ENCODE data around the gene SDC1.

SDC1 gene

DNA sequence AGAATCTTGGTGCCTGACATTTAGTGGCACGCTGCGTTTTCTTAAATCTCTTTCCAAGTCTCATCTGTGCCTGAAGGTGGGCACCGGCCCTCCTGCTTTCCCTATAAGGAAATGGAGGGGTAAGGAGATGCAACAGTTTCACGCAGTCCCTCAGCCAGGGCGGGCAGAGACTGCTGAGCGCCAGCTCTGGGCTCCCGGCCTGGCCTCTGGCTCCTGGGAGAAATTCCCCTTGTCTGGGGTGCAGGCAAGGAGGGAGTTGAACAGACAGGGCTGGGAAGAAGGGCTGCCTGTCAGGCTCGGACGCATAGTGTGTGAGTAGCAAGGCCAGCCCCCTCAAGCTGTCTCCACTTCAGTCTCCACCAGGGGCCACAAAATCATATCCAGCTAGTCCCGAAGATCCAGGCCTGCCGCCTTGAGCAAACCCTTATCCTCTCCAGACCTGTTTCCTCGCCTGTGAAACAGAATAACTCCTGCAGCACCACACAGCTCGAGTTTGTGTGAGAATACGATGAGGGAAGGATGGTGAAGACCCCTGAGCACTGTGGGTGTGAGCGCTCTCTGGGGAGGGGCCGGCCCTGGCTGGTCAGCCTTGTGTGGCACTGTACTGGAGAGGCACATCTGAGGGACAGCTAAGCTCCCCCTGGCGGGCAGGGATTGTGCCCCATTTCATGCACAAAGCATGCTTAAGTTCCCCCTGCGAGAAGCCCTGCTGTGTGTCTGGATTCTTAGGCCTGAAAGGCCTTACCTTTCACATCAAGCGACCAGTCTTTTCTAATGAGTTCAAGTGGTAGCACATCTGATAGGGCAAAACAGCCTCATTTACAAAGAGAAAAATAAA, 33.8 kb downstream of the SDC1 start:
- TF ChIP-seq, protein P1, sequence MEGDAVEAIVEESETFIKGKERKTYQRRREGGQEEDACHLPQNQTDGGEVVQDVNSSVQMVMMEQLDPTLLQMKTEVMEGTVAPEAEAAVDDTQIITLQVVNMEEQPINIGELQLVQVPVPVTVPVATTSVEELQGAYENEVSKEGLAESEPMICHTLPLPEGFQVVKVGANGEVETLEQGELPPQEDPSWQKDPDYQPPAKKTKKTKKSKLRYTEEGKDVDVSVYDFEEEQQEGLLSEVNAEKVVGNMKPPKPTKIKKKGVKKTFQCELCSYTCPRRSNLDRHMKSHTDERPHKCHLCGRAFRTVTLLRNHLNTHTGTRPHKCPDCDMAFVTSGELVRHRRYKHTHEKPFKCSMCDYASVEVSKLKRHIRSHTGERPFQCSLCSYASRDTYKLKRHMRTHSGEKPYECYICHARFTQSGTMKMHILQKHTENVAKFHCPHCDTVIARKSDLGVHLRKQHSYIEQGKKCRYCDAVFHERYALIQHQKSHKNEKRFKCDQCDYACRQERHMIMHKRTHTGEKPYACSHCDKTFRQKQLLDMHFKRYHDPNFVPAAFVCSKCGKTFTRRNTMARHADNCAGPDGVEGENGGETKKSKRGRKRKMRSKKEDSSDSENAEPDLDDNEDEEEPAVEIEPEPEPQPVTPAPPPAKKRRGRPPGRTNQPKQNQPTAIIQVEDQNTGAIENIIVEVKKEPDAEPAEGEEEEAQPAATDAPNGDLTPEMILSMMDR (IDR thresholded peaks at IDR 0.05) = no peak
- no peak for DNase-seq (ENCODE audit: low spot score)
- Histone ChIP-seq H3K27ac (no peak overlapping the region), H3K4me3 (no peak overlapping the region)

DNA sequence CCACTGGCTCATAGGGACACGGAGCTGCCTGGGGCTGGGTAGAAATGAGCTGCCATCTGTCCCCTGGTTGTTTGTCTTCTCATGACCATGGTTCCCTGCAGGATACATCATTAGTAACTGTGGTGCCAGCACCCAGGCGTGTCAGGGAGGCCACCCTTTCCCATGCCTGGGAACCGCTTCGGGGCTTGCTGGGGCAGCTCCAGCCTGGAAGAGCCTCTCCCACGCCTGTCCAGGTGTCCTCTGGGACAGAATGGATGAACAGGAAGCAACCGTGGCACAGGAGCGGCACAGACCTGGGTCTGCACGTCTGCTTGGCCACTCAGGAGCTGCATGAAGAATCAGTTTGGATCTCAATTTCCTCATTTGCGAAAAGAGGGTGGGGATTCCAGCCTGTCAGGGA, 34.8 kb downstream of the SDC1 start:
- Histone ChIP-seq H3K27ac (no peak overlapping the region), H3K4me3 (no peak overlapping the region)
- no peak for DNase-seq (ENCODE audit: low spot score)
- TF ChIP-seq, protein P1 (IDR thresholded peaks at IDR 0.05) = no peak

DNA sequence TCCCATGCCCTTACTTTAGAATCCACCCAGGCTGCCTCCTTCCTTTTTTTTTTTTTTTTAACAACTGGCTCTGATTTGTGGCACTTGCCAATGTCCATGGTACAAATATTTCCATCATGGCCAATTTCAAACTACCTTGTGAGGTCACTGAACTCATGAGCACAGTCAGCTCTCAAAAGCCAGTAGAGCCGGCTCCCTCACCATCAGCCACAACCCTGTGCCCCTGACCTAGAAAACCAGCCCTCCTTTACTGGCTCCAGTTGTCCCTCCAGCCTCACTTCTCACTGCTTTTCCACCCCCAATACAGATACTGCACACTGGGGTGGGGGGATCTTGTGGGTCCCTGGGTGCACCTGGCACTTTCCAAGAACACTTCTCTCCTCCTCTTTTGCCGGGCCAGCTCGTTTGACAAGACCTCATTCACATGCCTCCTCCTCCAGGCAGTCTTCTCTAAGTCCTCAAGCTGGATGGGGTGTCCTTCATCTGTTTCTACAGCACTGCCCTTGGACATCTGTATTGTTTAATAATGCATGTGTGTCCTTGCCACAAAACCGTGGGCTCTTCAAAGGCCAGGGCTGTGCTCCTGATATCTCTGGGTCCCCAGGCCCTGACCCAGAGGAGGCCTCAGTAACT, 35.5 kb downstream of the SDC1 start:
- no peak for DNase-seq (ENCODE audit: low spot score)
- H3K27ac ChIP-seq = no peak overlapping the region
- no peak overlapping the region for H3K4me3 ChIP-seq
- TF ChIP-seq, protein P1 (IDR thresholded peaks at IDR 0.05) = no peak

DNA sequence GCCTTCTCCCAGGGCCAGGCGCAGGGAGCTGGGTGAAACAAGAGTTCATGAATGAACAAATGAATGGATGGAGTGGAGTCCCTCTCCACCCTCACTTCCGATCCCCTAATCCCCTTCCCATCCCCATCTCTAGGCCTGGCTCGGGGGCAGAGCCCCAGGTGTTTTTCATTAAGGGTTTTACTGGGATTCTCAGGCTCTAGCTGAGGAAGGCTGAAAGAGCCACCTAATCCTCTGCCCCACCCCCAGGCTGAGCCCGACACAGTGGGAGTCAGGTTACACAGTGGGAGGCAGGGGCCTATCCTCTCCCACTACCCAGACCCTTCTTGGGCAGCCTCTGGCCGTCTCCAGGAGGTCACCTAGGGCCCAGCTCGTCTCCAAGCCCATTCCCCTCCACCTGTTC, 36.1 kb downstream of the SDC1 start:
- Histone ChIP-seq H3K4me3 (no peak overlapping the region), H3K27ac (no peak overlapping the region)
- DNase-seq (ENCODE audit: low spot score) = no peak
- TF ChIP-seq, protein P1 (IDR thresholded peaks at IDR 0.05) = no peak

DNA sequence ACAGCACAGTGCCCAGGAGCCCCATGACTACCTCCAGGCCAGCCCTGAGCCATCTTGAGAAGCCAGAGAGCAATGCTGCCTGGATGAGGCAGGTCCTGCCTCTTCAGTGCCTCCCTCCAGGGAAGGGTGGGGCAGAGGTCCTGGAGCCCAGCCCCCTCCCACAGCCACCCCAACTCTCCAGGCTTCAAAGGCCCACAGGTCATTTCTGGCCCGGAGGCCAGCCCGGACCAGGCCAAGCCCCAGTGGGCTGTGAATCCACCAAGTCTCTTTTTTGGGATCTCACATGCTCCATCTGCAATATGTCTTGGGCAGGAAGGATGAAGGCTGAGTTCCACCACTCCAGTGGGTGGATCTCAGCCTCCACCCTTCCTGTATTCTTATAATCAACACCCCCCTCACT, 36.7 kb downstream of the SDC1 start:
- no peak overlapping the region for H3K27ac ChIP-seq
- no peak for DNase-seq (ENCODE audit: low spot score)
- H3K4me3 ChIP-seq = no peak overlapping the region
- TF ChIP-seq, protein P1 (IDR thresholded peaks at IDR 0.05) = no peak

DNA sequence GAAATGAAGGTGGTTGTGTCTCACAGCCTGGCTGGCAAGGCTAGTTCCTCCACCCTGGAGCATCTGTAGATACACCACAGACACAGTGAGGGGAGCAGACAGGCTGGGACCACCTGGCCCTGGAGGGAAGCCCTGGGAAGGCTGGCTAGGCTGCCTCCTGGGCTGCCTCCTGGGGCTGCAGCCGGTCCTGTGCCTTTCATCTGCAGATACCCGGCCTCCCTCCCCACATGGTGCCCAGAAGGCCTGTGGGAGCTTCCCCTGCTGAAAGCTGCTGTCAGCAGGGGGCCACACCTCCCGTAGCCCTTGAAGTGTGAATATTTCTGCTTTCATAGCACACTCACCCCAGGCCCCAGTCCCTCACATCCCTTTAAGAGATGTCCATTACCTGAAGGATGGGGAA, 37.6 kb downstream of the SDC1 start:
- DNase-seq (ENCODE audit: low spot score) = no peak
- no peak overlapping the region for H3K4me3 ChIP-seq
- H3K27ac ChIP-seq = no peak overlapping the region
- TF ChIP-seq, protein P1 (IDR thresholded peaks at IDR 0.05) = no peak

DNA sequence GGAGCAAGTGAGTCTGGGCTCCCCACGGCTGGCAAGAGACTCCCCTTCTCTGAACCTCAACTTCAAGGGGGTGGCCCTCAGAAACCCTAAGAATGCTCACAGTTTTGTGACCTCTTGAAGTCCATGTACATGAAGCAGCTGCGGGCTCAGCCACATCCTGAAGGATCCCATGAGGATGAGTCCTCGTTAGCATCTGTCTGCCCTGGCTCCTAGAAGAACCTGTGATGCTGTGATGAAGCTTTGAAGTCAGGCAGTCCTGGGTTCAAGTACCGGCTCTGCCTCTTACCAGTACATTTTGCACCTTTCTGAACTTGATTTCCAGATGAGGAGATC, 38.1 kb downstream of the SDC1 start:
- DNase-seq (ENCODE audit: low spot score) = no peak
- Histone ChIP-seq H3K4me3 (no peak overlapping the region), H3K27ac (no peak overlapping the region)
- TF ChIP-seq, protein P1 (IDR thresholded peaks at IDR 0.05) = no peak
